HCT116 (cell line): ENCODE measurements around the gene OVAAL. TPM values are rescaled to one million over a fixed set of nuclear protein-coding genes. Genes with fewer than 3 reads are reported as not detected.

ENCODE experiments used
- ATAC-seq: fragments of 200-7000 bp; cut with Tn5 transposase; 2 replicates; pipeline ENCODE4 v1.9.1; 2020; ENCODE audit warnings: mild to moderate bottlenecking, moderate library complexity
- BruUV-seq: library from RNA; stranded (reverse); fragments of 400-500 nt; replicated peaks from 2 replicates; lab custom pipeline; 2021; lab: Mats Ljungman, UMichigan
- CTCF ChIA-PET: fragments of 300-600 bp; sonication (Branson Sonifier 250); formaldehyde crosslinking; loops from one replicate; lab custom pipeline; 2021; ENCODE audit warnings: antibody characterized with exemption; lab: Charles Lee
- POLR2A ChIA-PET: fragments of 300-600, 350-600 bp; sonication (Branson Sonifier 250); formaldehyde crosslinking; loops from one replicate; lab custom pipeline; 2021; ENCODE audit warnings: antibody characterized with exemption; lab: Charles Lee
- RAD21 ChIA-PET, 2 experiments: fragments of 300-600 bp; sonication (Branson Sonifier 250); formaldehyde crosslinking; loops; one replicate each; lab custom pipeline; 2023; ENCODE audit warnings: low total read pairs in 2 of 2; ENCODE audit not compliant: uncharacterized antibody in 2 of 2, unreplicated experiment in 2 of 2, low non-redundant PET in 1 of 2; lab: Charles Lee
- DNase-seq: peaks from one replicate; pipeline ENCODE4 v3.0.0-alpha.2; 2010; ENCODE audit warnings: low read depth, low spot score
- H2AFZ ChIP-seq: fragments of 200-600 bp; shearing (Covaris generic), sonication (generic); 2 replicates; pipeline ENCODE4 v1.6.1; 2017; ENCODE audit warnings: low read depth, mixed run types, mixed read lengths, antibody characterized with exemption, low read length; ENCODE audit not compliant: poor library complexity, severe bottlenecking
- H3K27ac ChIP-seq: 2 replicates; pipeline ENCODE4 v1.5.1; 2012; ENCODE audit warnings: low read depth, low read length
- H3K27me3 ChIP-seq: fragments of 200-600 bp; sonication (generic); 2 replicates; pipeline ENCODE4 v1.6.1; 2016; ENCODE audit warnings: mixed run types, low read length, mixed read lengths; ENCODE audit not compliant: insufficient read depth
- H3K36me3 ChIP-seq, 2 experiments: fragments of 200-500 bp in 1 of 2; fragments of 200-600 bp in 1 of 2; sonication (Bioruptor generic) in 1 of 2; sonication (generic) in 1 of 2; 2 replicates each; pipeline versions ENCODE4 v1.5.1 to v1.6.1; 2014 to 2016; ENCODE audit warnings: low read length in 2 of 2, inconsistent platforms in 1 of 2, mixed read lengths in 1 of 2, mixed run types in 1 of 2; ENCODE audit not compliant: insufficient read depth in 2 of 2, control insufficient read depth in 1 of 2
- H3K4me1 ChIP-seq, 2 experiments: fragments of 200-600 bp in 1 of 2; sonication (generic) in 1 of 2; 2 replicates each; pipeline versions ENCODE4 v1.5.1 to v1.6.1; 2012 to 2017; ENCODE audit warnings: low read length in 2 of 2, inconsistent platforms in 1 of 2, mild to moderate bottlenecking in 1 of 2, mixed read lengths in 1 of 2, mixed run types in 1 of 2, moderate library complexity in 1 of 2; ENCODE audit not compliant: insufficient read depth in 2 of 2, control insufficient read depth in 1 of 2
- H3K4me2 ChIP-seq: fragments of 200-600 bp; sonication (generic); 2 replicates; pipeline ENCODE4 v1.6.1; 2017; ENCODE audit warnings: mixed run types, low read length, mixed read lengths
- H3K4me3 ChIP-seq, 2 experiments: fragments of 200-600 bp in 1 of 2; sonication (generic) in 1 of 2; replicated peaks in 1 of 2; 2 replicates each; pipeline ENCODE4 v1.5.1; 2011 to 2016; ENCODE audit warnings: low read length in 2 of 2, control low read depth in 1 of 2, low read depth in 1 of 2, mild to moderate bottlenecking in 1 of 2, mixed read lengths in 1 of 2, mixed run types in 1 of 2
- H3K79me2 ChIP-seq: fragments of 200-600 bp; sonication (generic); 2 replicates; pipeline ENCODE4 v1.6.1; 2017; ENCODE audit warnings: mild to moderate bottlenecking, mixed run types, low read length, moderate library complexity, mixed read lengths; ENCODE audit not compliant: insufficient read depth
- H3K9ac ChIP-seq: fragments of 200-600 bp; sonication (generic); 2 replicates; pipeline ENCODE4 v1.6.1; 2016; ENCODE audit warnings: low read length, mixed read lengths
- H3K9me2 ChIP-seq: fragments of 200-600 bp; sonication (generic), shearing (Covaris generic); 2 replicates; pipeline ENCODE4 v1.6.1; 2017; ENCODE audit warnings: mixed run types, mild to moderate bottlenecking, moderate library complexity; ENCODE audit not compliant: insufficient read depth
- H3K9me3 ChIP-seq, 2 experiments: fragments of 200-500 bp in 1 of 2; fragments of 200-600 bp in 1 of 2; sonication (Bioruptor generic) in 1 of 2; sonication (generic) in 1 of 2; 2 replicates each; pipeline ENCODE4 v1.6.1; 2014 to 2017; ENCODE audit warnings: low read length in 2 of 2, mixed read lengths in 2 of 2, inconsistent platforms in 1 of 2, low read depth in 1 of 2, mild to moderate bottlenecking in 1 of 2, mixed run types in 1 of 2, moderate library complexity in 1 of 2; ENCODE audit not compliant: control insufficient read depth in 1 of 2, insufficient read depth in 1 of 2
- H4K20me1 ChIP-seq: fragments of 200-600 bp; sonication (generic), shearing (Covaris generic); 2 replicates; pipeline ENCODE4 v1.6.1; 2017; ENCODE audit warnings: mixed run types, mild to moderate bottlenecking, moderate library complexity; ENCODE audit not compliant: insufficient read depth
- EGR1 ChIP-seq: IDR thresholded peaks from 2 replicates; pipeline ENCODE4 v1.6.1; 2012; ENCODE audit warnings: low read depth
- EZH2 ChIP-seq: fragments of 200-600 bp; sonication (generic); IDR thresholded peaks from 2 replicates; pipeline ENCODE4 v1.6.1; 2017; ENCODE audit warnings: antibody characterized with exemption, mixed run types
- EZH2phosphoT487 ChIP-seq: fragments of 200-600 bp; IDR thresholded peaks from 2 replicates; pipeline ENCODE4 v1.6.1; 2018; ENCODE audit warnings: antibody characterized with exemption, borderline replicate concordance
- JUND ChIP-seq: IDR thresholded peaks from 2 replicates; pipeline ENCODE4 v1.6.1; 2012
- POLR2A ChIP-seq: IDR thresholded peaks from 2 replicates; pipeline ENCODE4 v1.7.0; 2011; ENCODE audit warnings: borderline replicate concordance; ENCODE audit not compliant: insufficient read depth, insufficient read length; ENCODE audit errors: extremely low read depth
- POLR2AphosphoS5 ChIP-seq: IDR thresholded peaks from 2 replicates; pipeline ENCODE4 v1.6.1; 2011; ENCODE audit warnings: mild to moderate bottlenecking, low read depth, low read length, moderate library complexity
- RAD21 ChIP-seq: IDR thresholded peaks from 2 replicates; pipeline ENCODE4 v1.6.1; 2012; ENCODE audit warnings: low read depth, mild to moderate bottlenecking
- SP1 ChIP-seq: IDR thresholded peaks from 2 replicates; pipeline ENCODE4 v1.6.1; 2012; ENCODE audit warnings: low read depth
- TCF7L2 ChIP-seq: IDR thresholded peaks from 2 replicates; pipeline ENCODE4 v1.7.0; 2011; ENCODE audit warnings: borderline replicate concordance, inconsistent platforms; ENCODE audit not compliant: insufficient read depth, insufficient read length; ENCODE audit errors: extremely low read depth
- YY1 ChIP-seq: IDR thresholded peaks from 2 replicates; pipeline ENCODE4 v1.6.1; 2011; ENCODE audit warnings: low read length, low read depth, moderate library complexity, mild to moderate bottlenecking; ENCODE audit not compliant: insufficient replicate concordance; ENCODE audit errors: extremely low read depth
- ZFX ChIP-seq: fragments of 450-650 bp; IDR thresholded peaks from 2 replicates; pipeline ENCODE4 v1.6.1; 2017
- ZNF274 ChIP-seq: fragments of 200-500 bp; sonication (Bioruptor generic); IDR thresholded peaks from 2 replicates; pipeline ENCODE4 v1.6.1; 2014; ENCODE audit warnings: mild to moderate bottlenecking, low read depth, low read length, inconsistent platforms
- intact Hi-C: fragments of 100-400 bp; cut with micrococcal nuclease; formaldehyde crosslinking; loops from 2 replicates; pipeline ENCODE4 v1.10.0; 2022
- total RNA-seq: library from RNA; stranded (reverse); gene quantifications from one replicate; pipeline ENCODE4 v1.2.1, GENCODE V29; 2021; ENCODE audit not compliant: unreplicated experiment
- TF ChIP-seq, protein P1 (sequence below): IDR thresholded peaks from 2 replicates; pipeline ENCODE4 v1.6.1; 2012
- TF ChIP-seq, protein P2 (sequence below): IDR thresholded peaks from 2 replicates; pipeline ENCODE4 v1.6.1; 2012; ENCODE audit warnings: low read depth

Gene OVAAL
- total RNA-seq, 1 experiment from 2014 or later: not detected

DNA sequence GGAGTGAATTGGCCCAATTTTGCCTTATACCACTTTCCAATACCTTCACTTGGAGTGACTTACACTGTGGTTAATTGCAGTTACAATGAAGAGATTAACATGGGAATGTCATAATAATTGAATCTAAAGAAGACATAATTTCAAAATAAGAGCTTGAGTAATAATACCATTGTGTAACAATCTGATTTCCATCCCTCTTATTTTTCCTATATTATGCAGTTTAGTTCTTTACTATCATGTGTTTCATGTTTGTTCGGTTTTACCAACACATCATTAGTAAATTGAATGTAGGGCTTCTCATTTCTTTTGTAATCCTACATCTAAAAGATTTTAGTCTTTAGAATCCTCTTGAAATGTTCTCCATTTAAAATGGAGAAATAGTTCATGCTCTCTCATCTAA lies 53.9 kb downstream of the OVAAL start:
- no peak for DNase-seq
- TF ChIP-seq POLR2A (no peak), ZNF274 (no peak), TCF7L2 (no peak), EGR1 (no peak), RAD21 (no peak), YY1 (no peak), SP1 (no peak), EZH2phosphoT487 (no peak), POLR2AphosphoS5 (no peak), JUND (no peak), ZFX (no peak)
- TF ChIP-seq, protein P1, sequence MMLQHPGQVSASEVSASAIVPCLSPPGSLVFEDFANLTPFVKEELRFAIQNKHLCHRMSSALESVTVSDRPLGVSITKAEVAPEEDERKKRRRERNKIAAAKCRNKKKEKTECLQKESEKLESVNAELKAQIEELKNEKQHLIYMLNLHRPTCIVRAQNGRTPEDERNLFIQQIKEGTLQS: no peak
- Histone ChIP-seq H3K79me2 (no peaks in the 10 kb centered on the region), H3K27ac (no peak overlapping the region), H3K27me3 (no peaks in the 10 kb centered on the region), H3K4me1 (peaks cover 0 to 3% of the 10 kb centered on the region in 2 experiments; a peak in 1 of 4 replicates), H2AFZ (no peak overlapping the region), H3K9ac (no peak overlapping the region), H4K20me1 (no peaks in the 10 kb centered on the region), H3K4me2 (no peak overlapping the region), H3K9me2 (no peaks in the 10 kb centered on the region), H3K36me3 (no peaks in the 10 kb centered on the region), H3K4me3 (no peak overlapping the region), H3K9me3 (no peaks in the 10 kb centered on the region)
- no TSS peak for BruUV-seq
- POLR2A ChIA-PET: no interaction called here
- CTCF ChIA-PET: no interaction called here
- RAD21 ChIA-PET: no interaction called here
- intact Hi-C loops: no loop called here
- no peak for ATAC-seq

DNA sequence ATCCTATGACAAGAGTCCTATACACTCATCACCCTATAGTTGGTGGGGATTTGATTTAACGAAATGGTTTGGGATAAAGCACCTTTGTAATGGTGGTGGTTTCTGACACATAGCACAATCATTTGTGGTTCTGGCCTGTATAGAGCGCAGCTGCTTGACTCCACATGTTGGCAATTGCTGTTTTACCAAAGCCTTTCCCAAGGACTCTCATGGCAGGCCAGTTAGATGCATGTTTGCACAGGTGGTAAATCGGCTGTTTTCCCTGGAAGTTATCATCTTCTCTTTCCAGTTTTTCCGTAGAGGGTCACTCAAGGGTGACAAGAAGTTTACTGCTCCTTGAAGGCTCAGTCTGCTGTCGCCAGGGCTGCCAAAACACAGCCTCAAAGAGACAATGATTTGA lies 56.0 kb downstream of the OVAAL start:
- no peak for ATAC-seq
- Histone ChIP-seq H3K4me1 (peaks cover 0 to 2% of the 10 kb centered on the region in 2 experiments; a peak in 1 of 4 replicates), H3K9me3 (no peaks in the 10 kb centered on the region), H2AFZ (no peak overlapping the region), H3K9me2 (no peaks in the 10 kb centered on the region), H3K4me3 (no peak overlapping the region), H3K79me2 (no peaks in the 10 kb centered on the region), H3K27me3 (no peaks in the 10 kb centered on the region), H3K27ac (no peak overlapping the region), H3K9ac (no peak overlapping the region), H3K4me2 (no peak overlapping the region), H3K36me3 (no peaks in the 10 kb centered on the region), H4K20me1 (no peaks in the 10 kb centered on the region)
- CTCF ChIA-PET: no interaction called here
- POLR2A ChIA-PET: no interaction called here
- intact Hi-C loops: no loop called here
- no TSS peak for BruUV-seq
- no peak for DNase-seq
- RAD21 ChIA-PET: no interaction called here
- no peak for TF ChIP-seq EGR1
- no peak for TF ChIP-seq SP1
- TF ChIP-seq, protein P2, sequence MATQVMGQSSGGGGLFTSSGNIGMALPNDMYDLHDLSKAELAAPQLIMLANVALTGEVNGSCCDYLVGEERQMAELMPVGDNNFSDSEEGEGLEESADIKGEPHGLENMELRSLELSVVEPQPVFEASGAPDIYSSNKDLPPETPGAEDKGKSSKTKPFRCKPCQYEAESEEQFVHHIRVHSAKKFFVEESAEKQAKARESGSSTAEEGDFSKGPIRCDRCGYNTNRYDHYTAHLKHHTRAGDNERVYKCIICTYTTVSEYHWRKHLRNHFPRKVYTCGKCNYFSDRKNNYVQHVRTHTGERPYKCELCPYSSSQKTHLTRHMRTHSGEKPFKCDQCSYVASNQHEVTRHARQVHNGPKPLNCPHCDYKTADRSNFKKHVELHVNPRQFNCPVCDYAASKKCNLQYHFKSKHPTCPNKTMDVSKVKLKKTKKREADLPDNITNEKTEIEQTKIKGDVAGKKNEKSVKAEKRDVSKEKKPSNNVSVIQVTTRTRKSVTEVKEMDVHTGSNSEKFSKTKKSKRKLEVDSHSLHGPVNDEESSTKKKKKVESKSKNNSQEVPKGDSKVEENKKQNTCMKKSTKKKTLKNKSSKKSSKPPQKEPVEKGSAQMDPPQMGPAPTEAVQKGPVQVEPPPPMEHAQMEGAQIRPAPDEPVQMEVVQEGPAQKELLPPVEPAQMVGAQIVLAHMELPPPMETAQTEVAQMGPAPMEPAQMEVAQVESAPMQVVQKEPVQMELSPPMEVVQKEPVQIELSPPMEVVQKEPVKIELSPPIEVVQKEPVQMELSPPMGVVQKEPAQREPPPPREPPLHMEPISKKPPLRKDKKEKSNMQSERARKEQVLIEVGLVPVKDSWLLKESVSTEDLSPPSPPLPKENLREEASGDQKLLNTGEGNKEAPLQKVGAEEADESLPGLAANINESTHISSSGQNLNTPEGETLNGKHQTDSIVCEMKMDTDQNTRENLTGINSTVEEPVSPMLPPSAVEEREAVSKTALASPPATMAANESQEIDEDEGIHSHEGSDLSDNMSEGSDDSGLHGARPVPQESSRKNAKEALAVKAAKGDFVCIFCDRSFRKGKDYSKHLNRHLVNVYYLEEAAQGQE: no peak
- no peak for TF ChIP-seq ZNF274
- no peak for TF ChIP-seq EZH2
